H1 (cell line): ENCODE data around the gene HOXB7. TPM values are rescaled to one million over a fixed set of nuclear protein-coding genes. Genes with fewer than 3 reads are reported as not detected.

Source experiments
- CTCF ChIA-PET: fragments of 300-600 bp; sonication (Branson Sonifier 250); formaldehyde crosslinking; loops from one replicate; lab custom pipeline; 2021; ENCODE audit not compliant: partially characterized antibody; lab: Charles Lee
- POLR2A ChIA-PET: fragments of 300-600 bp; sonication (Branson Sonifier 250); formaldehyde crosslinking; loops from one replicate; lab custom pipeline; 2021; ENCODE audit warnings: inconsistent platforms; ENCODE audit not compliant: partially characterized antibody; lab: Charles Lee
- DNase-seq, 2 experiments: peaks; one replicate each; pipeline versions ENCODE4 v3.0.0 to v3.0.0-alpha.2; 2010 to 2022; ENCODE audit warnings: low spot score in 2 of 2, low read depth in 1 of 2, mixed read lengths in 1 of 2
- FAIRE-seq: peaks from 2 replicates; lab custom pipeline; 2011; peaks lifted over from hg19 to GRCh38; lab: Jason Lieb, UNC
- H2AFZ ChIP-seq: 2 replicates; pipeline ENCODE4 v1.8.1; 2012; ENCODE audit warnings: low read length, inconsistent platforms
- H2AK5ac ChIP-seq: 2 replicates; pipeline ENCODE4 v1.6.1; 2013; ENCODE audit warnings: low read depth, low read length
- H2BK120ac ChIP-seq: replicated peaks from 2 replicates; pipeline ENCODE3; 2013; ENCODE audit warnings: low read depth, low read length, inconsistent platforms
- H2BK12ac ChIP-seq: 2 replicates; pipeline ENCODE4 v1.6.1; 2013; ENCODE audit warnings: low read depth, low read length
- H2BK15ac ChIP-seq: 2 replicates; pipeline ENCODE4 v1.6.1; 2013; ENCODE audit warnings: low read length
- H2BK20ac ChIP-seq: 2 replicates; pipeline ENCODE4 v1.6.1; 2013; ENCODE audit warnings: low read length
- H2BK5ac ChIP-seq: 2 replicates; pipeline ENCODE4 v1.6.1; 2013; ENCODE audit warnings: low read depth, low read length
- H3K14ac ChIP-seq: 2 replicates; pipeline ENCODE4 v1.6.1; 2013; ENCODE audit warnings: inconsistent platforms; ENCODE audit not compliant: insufficient read length
- H3K18ac ChIP-seq: 2 replicates; pipeline ENCODE4 v1.6.1; 2013; ENCODE audit warnings: low read length; ENCODE audit errors: extremely low read depth
- H3K23ac ChIP-seq: 2 replicates; pipeline ENCODE4 v1.6.1; 2013; ENCODE audit warnings: inconsistent platforms; ENCODE audit not compliant: insufficient read length
- H3K23me2 ChIP-seq: 2 replicates; pipeline ENCODE4 v1.6.1; 2013; ENCODE audit warnings: low read depth, low read length
- H3K27ac ChIP-seq: 2 replicates; pipeline ENCODE4 v1.6.1; 2011; ENCODE audit warnings: low read depth, low read length, inconsistent platforms
- H3K27me3 ChIP-seq, 4 experiments: replicated peaks in 1 of 4; 1 replicate in 1 of 4; 2 replicates in 3 of 4; pipeline versions ENCODE4 v1.6.1 to v1.8.1; 2011 to 2013; ENCODE audit warnings: low read length in 3 of 4, mild to moderate bottlenecking in 3 of 4, inconsistent platforms in 2 of 4, mixed read lengths in 2 of 4, moderate library complexity in 1 of 4; ENCODE audit not compliant: control insufficient read depth in 3 of 4, insufficient read depth in 3 of 4; ENCODE audit errors: extremely low read depth in 1 of 4
- H3K36me3 ChIP-seq, 4 experiments: 2 replicates each; pipeline versions ENCODE4 v1.6.1 to v1.8.1; 2011 to 2013; ENCODE audit warnings: mild to moderate bottlenecking in 4 of 4, low read length in 3 of 4, moderate library complexity in 2 of 4, control low read depth in 1 of 4, inconsistent platforms in 1 of 4; ENCODE audit not compliant: insufficient read depth in 4 of 4, control insufficient read depth in 2 of 4
- H3K4ac ChIP-seq: replicated peaks from 2 replicates; pipeline ENCODE3; 2013; ENCODE audit warnings: low read length, low read depth, mixed read lengths, inconsistent platforms; ENCODE audit not compliant: insufficient read length
- H3K4me1 ChIP-seq, 4 experiments: replicated peaks in 1 of 4; 1 replicate in 1 of 4; 2 replicates in 3 of 4; pipeline versions ENCODE4 v1.6.1 to v1.8.1; 2011 to 2013; ENCODE audit warnings: low read length in 3 of 4, inconsistent platforms in 2 of 4, mixed read lengths in 1 of 4; ENCODE audit not compliant: insufficient read depth in 4 of 4, control insufficient read depth in 3 of 4
- H3K4me2 ChIP-seq, 2 experiments: 2 replicates each; pipeline versions ENCODE4 v1.6.1 to v1.8.1; 2011 to 2013; ENCODE audit warnings: low read depth in 2 of 2, low read length in 2 of 2, control low read depth in 1 of 2, inconsistent platforms in 1 of 2, mild to moderate bottlenecking in 1 of 2; ENCODE audit not compliant: insufficient read depth in 1 of 2
- H3K4me3 ChIP-seq, 4 experiments: fragments of 200-600, 300-600 bp in 1 of 4; sonication (generic), shearing (Covaris generic), sonication (Bioruptor Twin) in 1 of 4; 2 replicates each; pipeline versions ENCODE4 v1.5.1 to v1.8.1; 2011 to 2016; ENCODE audit warnings: low read length in 4 of 4, low read depth in 3 of 4, control low read depth in 2 of 4, inconsistent platforms in 2 of 4, mild to moderate bottlenecking in 2 of 4, mixed read lengths in 1 of 4, moderate library complexity in 1 of 4; ENCODE audit not compliant: insufficient read depth in 2 of 4; ENCODE audit errors: extremely low read depth in 1 of 4
- H3K56ac ChIP-seq: replicated peaks from 2 replicates; pipeline ENCODE3; 2013; ENCODE audit warnings: low read depth, mild to moderate bottlenecking, mixed read lengths, low read length, inconsistent platforms; ENCODE audit not compliant: insufficient read length
- H3K79me1 ChIP-seq: 2 replicates; pipeline ENCODE4 v1.6.1; 2013; ENCODE audit warnings: low read depth, low read length, control low read depth
- H3K79me2 ChIP-seq, 2 experiments: 2 replicates each; pipeline versions ENCODE4 v1.6.1 to v1.8.1; 2012 to 2013; ENCODE audit warnings: low read length in 2 of 2, mild to moderate bottlenecking in 2 of 2, inconsistent platforms in 1 of 2; ENCODE audit not compliant: insufficient read depth in 2 of 2, control insufficient read depth in 1 of 2
- H3K9ac ChIP-seq, 4 experiments: replicated peaks in 1 of 4; 1 replicate in 1 of 4; 2 replicates in 3 of 4; pipeline versions ENCODE4 v1.6.1 to v1.8.1; 2011 to 2013; ENCODE audit warnings: low read depth in 3 of 4, low read length in 3 of 4, control low read depth in 2 of 4, mild to moderate bottlenecking in 2 of 4, moderate library complexity in 2 of 4, inconsistent platforms in 1 of 4; ENCODE audit errors: extremely low read depth in 1 of 4
- H3K9me3 ChIP-seq, 2 experiments: 2 replicates each; pipeline versions ENCODE4 v1.6.1 to v1.8.1; 2012 to 2013; ENCODE audit warnings: mild to moderate bottlenecking in 2 of 2, moderate library complexity in 2 of 2, control low read depth in 1 of 2, inconsistent platforms in 1 of 2, low read depth in 1 of 2, low read length in 1 of 2, mixed read lengths in 1 of 2; ENCODE audit not compliant: insufficient read depth in 2 of 2
- H4K20me1 ChIP-seq, 2 experiments: replicated peaks in 1 of 2; 2 replicates each; pipeline versions ENCODE3 to v1.8.1; 2011 to 2013; ENCODE audit warnings: inconsistent platforms in 2 of 2, low read length in 2 of 2, mild to moderate bottlenecking in 1 of 2; ENCODE audit not compliant: insufficient read depth in 2 of 2, control insufficient read depth in 1 of 2
- H4K5ac ChIP-seq: 2 replicates; pipeline ENCODE4 v1.6.1; 2013; ENCODE audit warnings: low read length, low read depth, mixed read lengths, inconsistent platforms; ENCODE audit not compliant: insufficient read length
- H4K8ac ChIP-seq: 2 replicates; pipeline ENCODE4 v1.8.0; 2013; ENCODE audit warnings: mild to moderate bottlenecking, moderate library complexity, low read length, inconsistent platforms; ENCODE audit not compliant: insufficient read depth; ENCODE audit errors: extremely low read depth
- H4K91ac ChIP-seq: replicated peaks from 2 replicates; pipeline ENCODE3; 2013; ENCODE audit warnings: low read length, mixed read lengths, inconsistent platforms; ENCODE audit not compliant: insufficient read length
- BACH1 ChIP-seq: IDR thresholded peaks from 2 replicates; pipeline ENCODE4 v1.6.1; 2012; ENCODE audit warnings: low read length, improper control_type of control experiment
- EZH2 ChIP-seq: fragments of 200-600 bp; sonication (generic); IDR thresholded peaks from 2 replicates; pipeline ENCODE4 v1.7.1; 2012; ENCODE audit warnings: low read depth, mild to moderate bottlenecking, moderate library complexity, low read length, inconsistent platforms; ENCODE audit not compliant: severe bottlenecking
- KDM1A ChIP-seq: fragments of 200-600, 300-600 bp; sonication (generic); IDR thresholded peaks from 2 replicates; pipeline ENCODE4 v1.7.1; 2016; ENCODE audit warnings: mild to moderate bottlenecking, low read length, borderline replicate concordance
- PHF8 ChIP-seq: fragments of 200-600 bp; sonication (generic); conservative IDR thresholded peaks from 2 replicates; pipeline ENCODE4 v1.7.1; 2012; ENCODE audit warnings: low read depth, mild to moderate bottlenecking, inconsistent platforms, low read length, moderate library complexity
- RNF2 ChIP-seq: fragments of 200-900, 300-1000 bp; sonication (generic); IDR thresholded peaks from 2 replicates; pipeline ENCODE4 v1.7.1; 2016; ENCODE audit warnings: borderline replicate concordance, low read depth, mild to moderate bottlenecking, antibody characterized with exemption, low read length; ENCODE audit not compliant: poor library complexity, severe bottlenecking; ENCODE audit errors: missing control alignments
- SUZ12 ChIP-seq: fragments of 200-600 bp; sonication (generic); IDR thresholded peaks from 2 replicates; pipeline ENCODE4 v1.6.1; 2012; ENCODE audit warnings: mild to moderate bottlenecking, inconsistent platforms, low read length, moderate library complexity, mixed read lengths
- TAF7 ChIP-seq: optimal IDR thresholded peaks from 2 replicates; pipeline ENCODE3; 2011; ENCODE audit warnings: low read depth, mild to moderate bottlenecking, inconsistent platforms, low read length, moderate library complexity, borderline replicate concordance
- WGBS, 2 experiments: shearing (Covaris generic) in 1 of 2; methylation state at CpG; one replicate each; pipeline versions ENCODE4 v1.1.6 to v1.1.7; 2013 to 2015; ENCODE audit warnings: low lambda C conversion rate in 2 of 2, mixed read lengths in 2 of 2, inconsistent platforms in 1 of 2, low coverage in 1 of 2, missing lambda C conversion rate in 1 of 2; ENCODE audit not compliant: insufficient replicate concordance in 2 of 2, insufficient coverage in 1 of 2, insufficient read length in 1 of 2; ENCODE audit errors: extremely low coverage in 1 of 2, missing lambda C conversion rate in 1 of 2; 5-methylcytosine and 5-hydroxymethylcytosine counted together
- polyA plus RNA-seq, 7 experiments: library from polyadenylated mRNA; depleted of rRNA in 3 of 7; stranded (reverse) in 5 of 7; unstranded in 2 of 7; fragments of >200 nt in 5 of 7; fragments of 200-250 nt in 2 of 7; gene quantifications; 1 replicate in 5 of 7; 2 replicates in 1 of 7; 4 replicates in 1 of 7; pipeline versions ENCODE4 v1.2.1 to v1.2.3, GENCODE V29; 2011 to 2013; ENCODE audit warnings: missing spikeins in 2 of 7, mixed read lengths in 2 of 7
- total RNA-seq: library from RNA; stranded (reverse); fragmentation: NEBNext Ultra II Directional; extraction: Animal tissue kit (Norgen Biotek cat#: 25700); gene quantifications from 2 replicates; pipeline ENCODE4 v1.2.1, GENCODE V29; 2021

HOXB7 gene
- total and polyA plus RNA-seq, 2 of the 8 experiments (the other 6 are each of a cell fraction or from before 2014, with no cell fraction given), result not detected

DNA sequence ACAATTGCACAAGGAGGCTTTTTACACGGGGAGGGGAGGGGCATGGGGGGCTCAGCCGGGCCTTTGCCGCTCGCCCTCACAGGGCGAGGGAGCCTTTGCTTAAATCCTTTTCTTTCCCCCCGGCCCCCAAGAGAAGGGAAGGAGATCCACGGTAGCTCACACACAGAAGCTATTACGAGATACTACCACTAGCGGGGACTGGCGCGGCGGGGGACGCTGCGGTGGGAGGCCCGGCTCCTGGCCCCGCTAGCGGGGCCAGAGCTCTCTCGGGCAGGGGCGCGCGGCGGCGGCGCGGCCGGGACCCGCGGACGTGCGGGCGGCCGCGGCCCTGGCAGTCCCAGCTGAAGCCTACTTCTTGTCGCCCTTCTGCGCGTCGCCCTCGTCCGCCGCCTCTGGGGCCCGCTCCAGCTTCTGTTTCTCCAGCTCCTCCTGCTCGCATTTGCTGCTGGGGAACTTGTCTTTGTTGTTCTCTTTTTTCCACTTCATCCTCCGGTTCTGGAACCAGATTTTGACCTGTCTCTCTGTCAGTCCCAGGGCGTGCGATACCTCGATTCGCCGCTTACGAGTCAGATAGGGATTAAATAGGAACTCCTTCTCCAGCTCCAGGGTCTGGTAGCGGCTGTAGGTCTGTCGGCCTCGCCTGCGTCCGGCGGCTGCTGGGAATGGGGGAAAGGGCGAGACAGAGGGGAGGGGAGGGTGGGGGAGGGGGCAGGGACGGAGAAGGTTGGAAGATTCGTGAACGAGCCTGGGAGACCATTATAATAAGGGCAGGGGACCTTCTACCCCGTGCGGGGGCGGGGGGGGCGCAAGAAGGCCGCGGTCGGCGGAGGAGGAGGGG, 2.3 kb upstream of the HOXB7 start:
- Histone ChIP-seq H4K91ac (no peak overlapping the region), H3K36me3 (peaks cover 0 to 18% (median 0%) of the 10 kb centered on the region in 4 experiments; a peak in 1 of 8 replicates), H3K4ac (no peak overlapping the region), H2BK12ac (no peak overlapping the region), H2BK120ac (no peak overlapping the region), H2BK20ac (no peak overlapping the region), H3K79me1 (no peaks in the 10 kb centered on the region), H3K14ac (no peak overlapping the region), H3K79me2 (no peaks in the 10 kb centered on the region), H3K56ac (no peak overlapping the region), H3K23ac (no peak overlapping the region), H3K9me3 (no peaks in the 10 kb centered on the region; a peak in 1 of 4 replicates), H3K9ac (no peak overlapping the region), H2AFZ (no peak overlapping the region), H3K4me2 (no peak overlapping the region; a peak in 1 of 4 replicates), H3K27ac (no peak overlapping the region), H3K27me3 (peaks cover 97 to 100% (median 100%) of the 10 kb centered on the region in 4 experiments), H2BK15ac (no peak overlapping the region), H3K4me3 (no peak overlapping the region; a peak in 1 of 8 replicates), H2BK5ac (no peak overlapping the region), H2AK5ac (0 out of 2 replicates have a peak overlapping the region, but pooled peaks have one; percentile 39), H4K8ac (no peak overlapping the region; the same call in 1 of the 2 replicates), H3K4me1 (peaks cover 0 to 7% (median 4%) of the 10 kb centered on the region in 4 experiments; a peak in 5 of 7 replicates)
- CTCF ChIA-PET, result interaction anchor here (0.6 to 2.0 kb wide), 12 partner anchors 9 to 610 kb away, joined by 3 to 6 read pairs (median 3); partner anchors contain the start of genes HOXB5 and HOXB9
- DNase-seq, result no peak
- POLR2A ChIA-PET, result interaction anchor here (1.7 to 2.0 kb wide), 2 partner anchors 12 to 49 kb away, joined by 3 to 4 read pairs; no protein-coding TSS in a partner anchor
- FAIRE-seq, result no peak
- TF ChIP-seq SUZ12 (peak; percentile 58), RNF2 (peak; percentile 77), BACH1 (0 out of 2 replicates have a peak, but pooled peaks have one; percentile 8), KDM1A (no peak), TAF7 (no peak), PHF8 (no peak), EZH2 (peak; percentile 71)
- TF ChIP-seq, all 59 proteins: peak for 4
- peaks cover 20 to 39% of the 10 kb centered on the region in 2 experiments for H4K20me1 ChIP-seq
- 5% methylated on average over 28 of the region's 67 CpGs; no CpG with 5 or more reads in 1 of the 2 experiments for WGBS, 2 experiments
- 0 out of 2 replicates have a peak, but pooled peaks cover 2% of the 10 kb centered on the region for H3K23me2 ChIP-seq
- H3K18ac ChIP-seq, result peak overlapping the region; percentile 24; the same call in 1 of the 2 replicates
- H4K5ac ChIP-seq, result no peak overlapping the region
